Endothelial cell (in vitro differentiated cells): Measurements from ENCODE around the gene ADAMTS2. TPM values are rescaled to one million over a fixed set of nuclear protein-coding genes. Genes with fewer than 3 reads are reported as not detected.
"Not testable (repeated sequence)": the region's sequence is repeated elsewhere in the genome, so short reads cannot be mapped to it uniquely, and the experiment has no call there.

ENCODE experiments used
- DNase-seq: peaks from one replicate; pipeline ENCODE4 v3.0.0; 2021; ENCODE audit warnings: low spot score
- H3K27ac Mint-ChIP-seq: one replicate; pipeline ENCODE4 v1.8.0; 2021; ENCODE audit warnings: mixed read lengths, inconsistent platforms; ENCODE audit not compliant: unreplicated experiment
- H3K27me3 Mint-ChIP-seq: one replicate; pipeline ENCODE4 v1.8.0; 2021; ENCODE audit warnings: mild to moderate bottlenecking, moderate library complexity, mixed read lengths, inconsistent platforms; ENCODE audit not compliant: unreplicated experiment
- H3K36me3 Mint-ChIP-seq: one replicate; pipeline ENCODE4 v1.8.0; 2021; ENCODE audit warnings: mild to moderate bottlenecking, low read depth, mixed read lengths, inconsistent platforms; ENCODE audit not compliant: unreplicated experiment
- H3K4me1 Mint-ChIP-seq: one replicate; pipeline ENCODE4 v1.8.0; 2021; ENCODE audit warnings: mild to moderate bottlenecking, mixed read lengths, inconsistent platforms; ENCODE audit not compliant: unreplicated experiment
- H3K4me3 Mint-ChIP-seq: one replicate; pipeline ENCODE4 v1.8.0; 2021; ENCODE audit warnings: mild to moderate bottlenecking, mixed read lengths, inconsistent platforms; ENCODE audit not compliant: unreplicated experiment
- H3K9me3 Mint-ChIP-seq: one replicate; pipeline ENCODE4 v1.8.0; 2021; ENCODE audit warnings: mixed read lengths, inconsistent platforms; ENCODE audit not compliant: unreplicated experiment
- total RNA-seq: library from RNA; stranded (reverse); fragmentation: NEBNext Ultra II Directional; extraction: Animal tissue kit (Norgen Biotek cat#: 25700); gene quantifications from one replicate; pipeline ENCODE4 v1.2.1, GENCODE V29; 2021; ENCODE audit not compliant: unreplicated experiment
- TF ChIP-seq, protein P1 (sequence below): fragments of 200-600 bp; sonication (generic); IDR thresholded peaks from one replicate; pipeline ENCODE4 v1.5.0; 2021; ENCODE audit warnings: antibody characterized with exemption; ENCODE audit not compliant: unreplicated experiment

ADAMTS2 gene
- total RNA-seq, 1 donor from 2014 or later: 1.5 TPM

DNA sequence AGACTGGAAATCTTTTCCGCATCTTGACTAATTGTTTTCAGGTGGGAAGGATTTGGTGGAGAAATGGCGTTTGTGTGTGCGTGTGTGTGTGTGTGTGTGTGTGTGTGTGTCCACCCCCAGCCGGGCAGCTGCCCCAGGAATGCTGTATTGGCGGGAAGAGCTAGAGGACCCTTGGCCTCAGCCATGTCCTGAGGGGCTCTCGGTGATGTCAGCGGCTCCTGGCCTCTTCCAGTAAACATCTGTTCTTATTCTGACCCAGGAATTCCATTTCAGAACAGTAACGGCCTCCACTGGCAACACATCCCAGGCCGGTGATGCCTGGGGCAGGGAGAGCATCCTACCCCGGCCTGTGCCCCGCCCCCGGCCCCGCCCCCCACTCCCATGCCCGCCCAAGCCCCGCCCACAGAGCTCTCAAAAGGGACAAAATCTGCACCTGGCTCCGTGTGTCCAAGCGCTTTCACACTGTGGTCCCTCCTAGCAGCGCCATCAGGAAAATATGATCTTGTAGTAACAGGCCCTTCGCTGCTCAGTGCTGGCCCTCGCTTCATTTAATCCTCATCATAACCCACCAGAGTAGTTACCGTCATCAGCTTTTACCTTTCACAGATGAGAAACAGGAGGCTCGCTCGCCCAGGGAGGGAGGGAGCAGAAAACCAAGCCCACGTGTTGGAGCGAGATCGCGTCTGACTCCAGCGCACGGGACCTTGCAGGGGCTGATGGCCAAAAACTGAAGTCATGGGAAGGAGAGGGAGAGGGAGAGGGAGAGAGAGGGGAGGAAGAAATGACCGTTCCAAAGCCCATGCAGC lies 18.9 kb downstream of the ADAMTS2 start:
- TF ChIP-seq, protein P1, sequence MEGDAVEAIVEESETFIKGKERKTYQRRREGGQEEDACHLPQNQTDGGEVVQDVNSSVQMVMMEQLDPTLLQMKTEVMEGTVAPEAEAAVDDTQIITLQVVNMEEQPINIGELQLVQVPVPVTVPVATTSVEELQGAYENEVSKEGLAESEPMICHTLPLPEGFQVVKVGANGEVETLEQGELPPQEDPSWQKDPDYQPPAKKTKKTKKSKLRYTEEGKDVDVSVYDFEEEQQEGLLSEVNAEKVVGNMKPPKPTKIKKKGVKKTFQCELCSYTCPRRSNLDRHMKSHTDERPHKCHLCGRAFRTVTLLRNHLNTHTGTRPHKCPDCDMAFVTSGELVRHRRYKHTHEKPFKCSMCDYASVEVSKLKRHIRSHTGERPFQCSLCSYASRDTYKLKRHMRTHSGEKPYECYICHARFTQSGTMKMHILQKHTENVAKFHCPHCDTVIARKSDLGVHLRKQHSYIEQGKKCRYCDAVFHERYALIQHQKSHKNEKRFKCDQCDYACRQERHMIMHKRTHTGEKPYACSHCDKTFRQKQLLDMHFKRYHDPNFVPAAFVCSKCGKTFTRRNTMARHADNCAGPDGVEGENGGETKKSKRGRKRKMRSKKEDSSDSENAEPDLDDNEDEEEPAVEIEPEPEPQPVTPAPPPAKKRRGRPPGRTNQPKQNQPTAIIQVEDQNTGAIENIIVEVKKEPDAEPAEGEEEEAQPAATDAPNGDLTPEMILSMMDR: no peak
- Mint-ChIP-seq H3K27me3 (peaks cover 4% of the 10 kb centered on the region), H3K4me1 (peaks cover 3% of the 10 kb centered on the region), H3K36me3 (no peaks in the 10 kb centered on the region), H3K27ac (no peak overlapping the region), H3K4me3 (no peak overlapping the region), H3K9me3 (no peaks in the 10 kb centered on the region)
- no peak for DNase-seq

DNA sequence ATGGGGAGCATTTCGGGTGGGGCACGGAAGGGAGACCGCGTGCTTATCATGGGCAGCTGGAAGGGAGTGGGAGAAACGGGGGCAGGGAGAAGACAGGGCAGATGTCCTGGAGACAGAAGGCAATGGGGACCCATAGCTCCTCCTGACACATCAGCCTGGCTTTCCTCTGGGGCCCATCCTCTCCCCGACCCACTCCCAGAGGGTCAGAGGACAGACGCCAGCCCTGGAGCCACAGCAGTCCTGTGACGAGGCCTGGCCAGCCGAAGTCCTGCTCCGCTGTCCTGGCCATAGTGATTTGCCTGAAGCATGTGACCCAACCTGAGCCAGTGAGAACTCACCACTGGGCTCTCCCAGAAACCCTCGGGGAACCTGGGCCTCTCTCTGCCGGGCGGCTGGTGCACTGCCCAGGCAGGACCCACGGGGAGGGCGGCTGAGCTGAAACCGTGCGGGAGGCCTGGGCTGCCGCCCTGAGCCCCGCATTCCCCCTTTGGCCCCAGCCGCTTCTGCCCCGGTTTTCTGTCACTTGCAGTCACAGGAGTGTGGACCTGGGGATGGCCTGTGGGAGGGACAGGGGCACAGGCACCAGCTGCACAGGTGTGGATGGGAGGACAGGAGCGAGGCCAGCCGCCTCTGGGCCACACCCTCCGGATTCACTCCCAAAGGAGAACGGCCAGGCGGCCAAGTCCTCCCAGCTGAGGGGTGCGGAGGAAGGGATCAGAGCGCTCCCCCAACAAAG lies 19.8 kb downstream of the ADAMTS2 start:
- Mint-ChIP-seq H3K36me3 (no peaks in the 10 kb centered on the region), H3K4me3 (no peak overlapping the region), H3K27me3 (peaks cover 4% of the 10 kb centered on the region), H3K4me1 (peaks cover 3% of the 10 kb centered on the region), H3K9me3 (no peaks in the 10 kb centered on the region), H3K27ac (no peak overlapping the region)
- TF ChIP-seq, protein P1: no peak
- no peak for DNase-seq

- peaks cover 4% of the 10 kb centered on the region for H3K27me3 Mint-ChIP-seq
- no peak for DNase-seq
- TF ChIP-seq, protein P1: no peak
- H3K36me3 Mint-ChIP-seq: no peaks in the 10 kb centered on the region
- no peak overlapping the region for H3K4me3 Mint-ChIP-seq
- H3K9me3 Mint-ChIP-seq: no peaks in the 10 kb centered on the region
- H3K27ac Mint-ChIP-seq: no peak overlapping the region
- H3K4me1 Mint-ChIP-seq: peaks cover 3% of the 10 kb centered on the region
These were observed 20.4 kb downstream of the ADAMTS2 start for GRCh38 chr5:179324760-179325295.

DNA sequence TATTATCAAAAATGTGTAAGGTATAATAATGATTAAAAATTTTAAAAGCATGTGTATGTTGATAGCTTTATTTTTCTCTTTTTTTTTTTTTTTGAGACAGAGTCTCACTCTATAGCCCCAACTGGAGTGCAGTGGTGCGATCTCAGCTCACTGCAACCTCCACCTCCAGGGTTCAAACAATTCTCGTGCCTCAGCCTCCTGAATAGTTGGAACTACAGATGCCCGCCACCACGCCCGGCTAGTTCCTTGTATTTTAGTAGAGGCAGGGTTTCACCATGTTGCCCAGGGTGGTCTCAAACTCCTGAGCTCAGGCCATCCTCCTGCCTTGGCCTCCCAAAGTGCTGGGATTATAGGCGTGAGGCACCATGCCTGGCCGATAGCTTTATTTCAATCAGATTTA lies 20.9 kb downstream of the ADAMTS2 start:
- H3K36me3 Mint-ChIP-seq, H3K4me3 Mint-ChIP-seq, H3K9me3 Mint-ChIP-seq, H3K27me3 Mint-ChIP-seq, DNase-seq, H3K27ac Mint-ChIP-seq, H3K4me1 Mint-ChIP-seq: not testable (repeated sequence)

DNA sequence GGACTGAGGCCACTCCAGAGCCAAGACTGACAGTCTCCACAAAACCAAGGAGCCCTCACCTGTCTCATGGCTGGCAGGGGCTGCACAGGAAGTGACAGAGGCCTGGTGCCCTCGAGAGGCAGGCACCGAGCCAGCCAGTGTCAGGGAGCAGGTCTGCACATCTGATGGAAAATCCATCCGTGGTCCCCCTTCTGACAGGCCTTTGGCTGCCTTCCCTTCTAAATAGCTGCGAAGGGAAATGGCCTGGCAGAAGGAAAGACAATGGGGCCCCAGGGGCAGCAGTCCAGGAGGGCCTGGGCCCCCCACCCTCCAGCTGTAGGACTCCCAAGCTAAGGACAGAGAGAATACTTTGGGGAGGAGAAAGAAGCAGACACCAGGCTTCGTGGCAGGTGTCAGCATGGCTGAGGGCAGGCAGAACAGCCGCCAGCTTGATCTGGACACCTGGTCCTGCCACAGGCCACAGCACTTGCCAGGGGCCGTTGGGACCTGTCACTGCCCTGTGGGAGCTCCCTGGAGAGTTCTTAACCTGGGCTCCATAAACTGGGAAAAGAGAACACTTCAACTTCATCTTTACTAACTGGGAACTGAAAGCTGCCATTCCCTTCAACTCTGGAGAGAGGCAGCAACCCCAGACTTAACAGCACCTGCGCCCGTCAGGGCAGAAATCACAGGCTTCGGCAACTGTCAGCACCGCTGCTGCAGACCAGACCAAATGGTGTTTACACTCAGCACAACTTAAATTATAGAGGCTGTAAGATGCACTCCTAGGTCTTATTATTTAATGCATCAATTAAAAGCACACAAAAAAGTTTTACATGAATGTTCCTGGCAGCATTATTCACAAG lies 22.0 kb downstream of the ADAMTS2 start:
- TF ChIP-seq, protein P1: no peak
- Mint-ChIP-seq H3K27ac (no peak overlapping the region), H3K9me3 (no peaks in the 10 kb centered on the region), H3K36me3 (peaks cover 3% of the 10 kb centered on the region), H3K4me1 (peaks cover 6% of the 10 kb centered on the region), H3K4me3 (no peak overlapping the region), H3K27me3 (peaks cover 8% of the 10 kb centered on the region)
- no peak for DNase-seq
